ENCODE measurements around the gene COL16A1. TPM values are rescaled to one million over a fixed set of nuclear protein-coding genes. Genes with fewer than 3 reads are reported as not detected.

COL16A1 gene
- total and polyA plus RNA-seq, 2 of the 13 experiments (the other 11 are each of a cell fraction or from before 2014, with no cell fraction given): 4.3 to 12.2 TPM

DNA sequence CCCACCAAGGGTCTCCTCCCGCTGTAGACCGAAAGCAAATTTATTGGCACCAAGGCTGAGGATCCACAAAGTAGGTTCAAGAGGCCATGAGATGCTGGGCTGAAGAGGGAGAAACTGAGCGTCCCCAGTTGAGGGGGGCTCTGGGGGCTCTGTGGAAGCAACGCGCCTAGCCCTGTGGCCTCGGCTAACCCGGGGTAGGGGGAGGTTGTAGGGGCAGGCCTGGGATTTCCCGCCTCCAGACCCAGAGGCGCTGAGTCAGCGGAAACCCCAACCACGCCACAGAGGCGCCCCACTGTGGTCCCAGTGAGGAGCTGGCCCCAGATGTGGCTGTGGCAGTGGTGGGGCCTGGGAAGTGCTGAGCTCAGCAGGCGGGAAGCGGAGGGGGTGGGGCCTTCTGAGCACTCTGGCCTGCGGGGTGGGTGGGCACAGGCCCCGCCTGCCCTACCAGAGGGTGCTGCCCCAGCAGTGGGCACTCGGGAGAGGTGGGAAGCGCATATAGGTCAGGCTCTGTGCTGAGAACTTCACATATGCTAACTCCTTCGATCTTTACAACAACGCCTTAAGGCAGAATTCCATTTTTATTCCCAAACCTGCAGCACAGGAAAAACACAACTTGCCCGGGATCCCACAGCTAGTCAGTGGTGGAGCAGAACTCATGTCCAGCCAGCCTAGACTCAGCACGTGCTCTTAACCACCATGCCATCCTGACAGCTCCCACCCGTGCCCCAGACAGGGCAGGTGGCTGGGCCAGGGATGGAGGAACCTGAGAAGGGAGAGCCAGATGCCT lies 1.5 kb upstream of the COL16A1 start (continued):
- TF ChIP-seq, protein P1, sequence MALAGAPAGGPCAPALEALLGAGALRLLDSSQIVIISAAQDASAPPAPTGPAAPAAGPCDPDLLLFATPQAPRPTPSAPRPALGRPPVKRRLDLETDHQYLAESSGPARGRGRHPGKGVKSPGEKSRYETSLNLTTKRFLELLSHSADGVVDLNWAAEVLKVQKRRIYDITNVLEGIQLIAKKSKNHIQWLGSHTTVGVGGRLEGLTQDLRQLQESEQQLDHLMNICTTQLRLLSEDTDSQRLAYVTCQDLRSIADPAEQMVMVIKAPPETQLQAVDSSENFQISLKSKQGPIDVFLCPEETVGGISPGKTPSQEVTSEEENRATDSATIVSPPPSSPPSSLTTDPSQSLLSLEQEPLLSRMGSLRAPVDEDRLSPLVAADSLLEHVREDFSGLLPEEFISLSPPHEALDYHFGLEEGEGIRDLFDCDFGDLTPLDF (CRISPR knock-in tag; IDR thresholded peaks at IDR 0.05): peak; percentile 70; the same call in 1 of the 2 replicates
- TF ChIP-seq, protein P2, sequence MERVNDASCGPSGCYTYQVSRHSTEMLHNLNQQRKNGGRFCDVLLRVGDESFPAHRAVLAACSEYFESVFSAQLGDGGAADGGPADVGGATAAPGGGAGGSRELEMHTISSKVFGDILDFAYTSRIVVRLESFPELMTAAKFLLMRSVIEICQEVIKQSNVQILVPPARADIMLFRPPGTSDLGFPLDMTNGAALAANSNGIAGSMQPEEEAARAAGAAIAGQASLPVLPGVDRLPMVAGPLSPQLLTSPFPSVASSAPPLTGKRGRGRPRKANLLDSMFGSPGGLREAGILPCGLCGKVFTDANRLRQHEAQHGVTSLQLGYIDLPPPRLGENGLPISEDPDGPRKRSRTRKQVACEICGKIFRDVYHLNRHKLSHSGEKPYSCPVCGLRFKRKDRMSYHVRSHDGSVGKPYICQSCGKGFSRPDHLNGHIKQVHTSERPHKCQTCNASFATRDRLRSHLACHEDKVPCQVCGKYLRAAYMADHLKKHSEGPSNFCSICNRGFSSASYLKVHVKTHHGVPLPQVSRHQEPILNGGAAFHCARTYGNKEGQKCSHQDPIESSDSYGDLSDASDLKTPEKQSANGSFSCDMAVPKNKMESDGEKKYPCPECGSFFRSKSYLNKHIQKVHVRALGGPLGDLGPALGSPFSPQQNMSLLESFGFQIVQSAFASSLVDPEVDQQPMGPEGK (CRISPR knock-in tag; IDR thresholded peaks at IDR 0.05): no peak
- TF ChIP-seq ZNF431 (CRISPR knock-in tag; IDR thresholded peaks at IDR 0.05; ENCODE audit: borderline replicate concordance, low read depth) (no peak), ZNF850 (CRISPR knock-in tag; conservative IDR thresholded peaks at IDR 0.05) (no peak), CREB1 (IDR thresholded peaks at IDR 0.05) (no peak), CREB1 (CRISPR knock-in tag; IDR thresholded peaks at IDR 0.05) (0 out of 2 replicates have a peak, but pooled peaks have one; percentile 32), PCBP2 (optimal IDR thresholded peaks at IDR 0.05; ENCODE audit: low read depth, low read length, poor library complexity, severe bottlenecking) (no peak), DMAP1 (CRISPR knock-in tag; IDR thresholded peaks at IDR 0.05) (0 out of 2 replicates have a peak, but pooled peaks have one; percentile 15), KAT7 (CRISPR knock-in tag; IDR thresholded peaks at IDR 0.05; ENCODE audit: borderline replicate concordance) (no peak), CTCF (CRISPR knock-in tag; IDR thresholded peaks at IDR 0.05) (peak; percentile 93), ZNF121 (CRISPR knock-in tag; IDR thresholded peaks at IDR 0.05) (0 out of 2 replicates have a peak, but pooled peaks have one; percentile 26), ZNF382 (CRISPR knock-in tag; IDR thresholded peaks at IDR 0.05; ENCODE audit: borderline replicate concordance) (no peak), ZNF136 (CRISPR knock-in tag; IDR thresholded peaks at IDR 0.05; ENCODE audit: low read depth) (no peak), ARNTL (CRISPR knock-in tag; IDR thresholded peaks at IDR 0.05) (no peak), SRSF1 (optimal IDR thresholded peaks at IDR 0.05; ENCODE audit: low read depth, low read length) (no peak), CENPX (CRISPR knock-in tag; IDR thresholded peaks at IDR 0.05) (no peak), STAG1 (CRISPR knock-in tag; IDR thresholded peaks at IDR 0.05) (peak; percentile 74), KDM5B (CRISPR knock-in tag; IDR thresholded peaks at IDR 0.05; ENCODE audit: borderline replicate concordance) (0 out of 2 replicates have a peak, but pooled peaks have one; percentile 47), FLYWCH1 (CRISPR knock-in tag; IDR thresholded peaks at IDR 0.05) (no peak), IRF9 (CRISPR knock-in tag; IDR thresholded peaks at IDR 0.05; ENCODE audit: borderline replicate concordance) (no peak)
- TF ChIP-seq, protein P3, sequence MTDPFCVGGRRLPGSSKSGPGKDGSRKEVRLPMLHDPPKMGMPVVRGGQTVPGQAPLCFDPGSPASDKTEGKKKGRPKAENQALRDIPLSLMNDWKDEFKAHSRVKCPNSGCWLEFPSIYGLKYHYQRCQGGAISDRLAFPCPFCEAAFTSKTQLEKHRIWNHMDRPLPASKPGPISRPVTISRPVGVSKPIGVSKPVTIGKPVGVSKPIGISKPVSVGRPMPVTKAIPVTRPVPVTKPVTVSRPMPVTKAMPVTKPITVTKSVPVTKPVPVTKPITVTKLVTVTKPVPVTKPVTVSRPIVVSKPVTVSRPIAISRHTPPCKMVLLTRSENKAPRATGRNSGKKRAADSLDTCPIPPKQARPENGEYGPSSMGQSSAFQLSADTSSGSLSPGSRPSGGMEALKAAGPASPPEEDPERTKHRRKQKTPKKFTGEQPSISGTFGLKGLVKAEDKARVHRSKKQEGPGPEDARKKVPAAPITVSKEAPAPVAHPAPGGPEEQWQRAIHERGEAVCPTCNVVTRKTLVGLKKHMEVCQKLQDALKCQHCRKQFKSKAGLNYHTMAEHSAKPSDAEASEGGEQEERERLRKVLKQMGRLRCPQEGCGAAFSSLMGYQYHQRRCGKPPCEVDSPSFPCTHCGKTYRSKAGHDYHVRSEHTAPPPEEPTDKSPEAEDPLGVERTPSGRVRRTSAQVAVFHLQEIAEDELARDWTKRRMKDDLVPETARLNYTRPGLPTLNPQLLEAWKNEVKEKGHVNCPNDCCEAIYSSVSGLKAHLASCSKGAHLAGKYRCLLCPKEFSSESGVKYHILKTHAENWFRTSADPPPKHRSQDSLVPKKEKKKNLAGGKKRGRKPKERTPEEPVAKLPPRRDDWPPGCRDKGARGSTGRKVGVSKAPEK (CRISPR knock-in tag; IDR thresholded peaks at IDR 0.05; ENCODE audit: borderline replicate concordance): no peak
